H1 (cell line): ENCODE measurements around the gene PCDH9. TPM values are rescaled to one million over a fixed set of nuclear protein-coding genes. Genes with fewer than 3 reads are reported as not detected.

Experiments used
- CTCF ChIA-PET: fragments of 300-600 bp; sonication (Branson Sonifier 250); formaldehyde crosslinking; loops from one replicate; lab custom pipeline; 2021; ENCODE audit not compliant: partially characterized antibody; lab: Charles Lee
- POLR2A ChIA-PET: fragments of 300-600 bp; sonication (Branson Sonifier 250); formaldehyde crosslinking; loops from one replicate; lab custom pipeline; 2021; ENCODE audit warnings: inconsistent platforms; ENCODE audit not compliant: partially characterized antibody; lab: Charles Lee
- DNase-seq, 2 experiments: peaks; one replicate each; pipeline versions ENCODE4 v3.0.0 to v3.0.0-alpha.2; 2010 to 2022; ENCODE audit warnings: low spot score in 2 of 2, low read depth in 1 of 2, mixed read lengths in 1 of 2
- FAIRE-seq: peaks from 2 replicates; lab custom pipeline; 2011; peaks lifted over from hg19 to GRCh38; lab: Jason Lieb, UNC
- H2AFZ ChIP-seq: 2 replicates; pipeline ENCODE4 v1.8.1; 2012; ENCODE audit warnings: low read length, inconsistent platforms
- H2AK5ac ChIP-seq: 2 replicates; pipeline ENCODE4 v1.6.1; 2013; ENCODE audit warnings: low read depth, low read length
- H2BK120ac ChIP-seq: replicated peaks from 2 replicates; pipeline ENCODE3; 2013; ENCODE audit warnings: low read depth, low read length, inconsistent platforms
- H2BK12ac ChIP-seq: 2 replicates; pipeline ENCODE4 v1.6.1; 2013; ENCODE audit warnings: low read depth, low read length
- H2BK15ac ChIP-seq: 2 replicates; pipeline ENCODE4 v1.6.1; 2013; ENCODE audit warnings: low read length
- H2BK20ac ChIP-seq: 2 replicates; pipeline ENCODE4 v1.6.1; 2013; ENCODE audit warnings: low read length
- H2BK5ac ChIP-seq: 2 replicates; pipeline ENCODE4 v1.6.1; 2013; ENCODE audit warnings: low read depth, low read length
- H3K14ac ChIP-seq: 2 replicates; pipeline ENCODE4 v1.6.1; 2013; ENCODE audit warnings: inconsistent platforms; ENCODE audit not compliant: insufficient read length
- H3K18ac ChIP-seq: 2 replicates; pipeline ENCODE4 v1.6.1; 2013; ENCODE audit warnings: low read length; ENCODE audit errors: extremely low read depth
- H3K23ac ChIP-seq: 2 replicates; pipeline ENCODE4 v1.6.1; 2013; ENCODE audit warnings: inconsistent platforms; ENCODE audit not compliant: insufficient read length
- H3K23me2 ChIP-seq: 2 replicates; pipeline ENCODE4 v1.6.1; 2013; ENCODE audit warnings: low read depth, low read length
- H3K27ac ChIP-seq: 2 replicates; pipeline ENCODE4 v1.6.1; 2011; ENCODE audit warnings: low read depth, low read length, inconsistent platforms
- H3K27me3 ChIP-seq, 4 experiments: replicated peaks in 1 of 4; 1 replicate in 1 of 4; 2 replicates in 3 of 4; pipeline versions ENCODE4 v1.6.1 to v1.8.1; 2011 to 2013; ENCODE audit warnings: low read length in 3 of 4, mild to moderate bottlenecking in 3 of 4, inconsistent platforms in 2 of 4, mixed read lengths in 2 of 4, moderate library complexity in 1 of 4; ENCODE audit not compliant: control insufficient read depth in 3 of 4, insufficient read depth in 3 of 4; ENCODE audit errors: extremely low read depth in 1 of 4
- H3K36me3 ChIP-seq, 4 experiments: 2 replicates each; pipeline versions ENCODE4 v1.6.1 to v1.8.1; 2011 to 2013; ENCODE audit warnings: mild to moderate bottlenecking in 4 of 4, low read length in 3 of 4, moderate library complexity in 2 of 4, control low read depth in 1 of 4, inconsistent platforms in 1 of 4; ENCODE audit not compliant: insufficient read depth in 4 of 4, control insufficient read depth in 2 of 4
- H3K4ac ChIP-seq: replicated peaks from 2 replicates; pipeline ENCODE3; 2013; ENCODE audit warnings: low read length, low read depth, mixed read lengths, inconsistent platforms; ENCODE audit not compliant: insufficient read length
- H3K4me1 ChIP-seq, 4 experiments: replicated peaks in 1 of 4; 1 replicate in 1 of 4; 2 replicates in 3 of 4; pipeline versions ENCODE4 v1.6.1 to v1.8.1; 2011 to 2013; ENCODE audit warnings: low read length in 3 of 4, inconsistent platforms in 2 of 4, mixed read lengths in 1 of 4; ENCODE audit not compliant: insufficient read depth in 4 of 4, control insufficient read depth in 3 of 4
- H3K4me2 ChIP-seq, 2 experiments: 2 replicates each; pipeline versions ENCODE4 v1.6.1 to v1.8.1; 2011 to 2013; ENCODE audit warnings: low read depth in 2 of 2, low read length in 2 of 2, control low read depth in 1 of 2, inconsistent platforms in 1 of 2, mild to moderate bottlenecking in 1 of 2; ENCODE audit not compliant: insufficient read depth in 1 of 2
- H3K4me3 ChIP-seq, 4 experiments: fragments of 200-600, 300-600 bp in 1 of 4; sonication (generic), shearing (Covaris generic), sonication (Bioruptor Twin) in 1 of 4; 2 replicates each; pipeline versions ENCODE4 v1.5.1 to v1.8.1; 2011 to 2016; ENCODE audit warnings: low read length in 4 of 4, low read depth in 3 of 4, control low read depth in 2 of 4, inconsistent platforms in 2 of 4, mild to moderate bottlenecking in 2 of 4, mixed read lengths in 1 of 4, moderate library complexity in 1 of 4; ENCODE audit not compliant: insufficient read depth in 2 of 4; ENCODE audit errors: extremely low read depth in 1 of 4
- H3K56ac ChIP-seq: replicated peaks from 2 replicates; pipeline ENCODE3; 2013; ENCODE audit warnings: low read depth, mild to moderate bottlenecking, mixed read lengths, low read length, inconsistent platforms; ENCODE audit not compliant: insufficient read length
- H3K79me1 ChIP-seq: 2 replicates; pipeline ENCODE4 v1.6.1; 2013; ENCODE audit warnings: low read depth, low read length, control low read depth
- H3K79me2 ChIP-seq, 2 experiments: 2 replicates each; pipeline versions ENCODE4 v1.6.1 to v1.8.1; 2012 to 2013; ENCODE audit warnings: low read length in 2 of 2, mild to moderate bottlenecking in 2 of 2, inconsistent platforms in 1 of 2; ENCODE audit not compliant: insufficient read depth in 2 of 2, control insufficient read depth in 1 of 2
- H3K9ac ChIP-seq, 4 experiments: replicated peaks in 1 of 4; 1 replicate in 1 of 4; 2 replicates in 3 of 4; pipeline versions ENCODE4 v1.6.1 to v1.8.1; 2011 to 2013; ENCODE audit warnings: low read depth in 3 of 4, low read length in 3 of 4, control low read depth in 2 of 4, mild to moderate bottlenecking in 2 of 4, moderate library complexity in 2 of 4, inconsistent platforms in 1 of 4; ENCODE audit errors: extremely low read depth in 1 of 4
- H3K9me3 ChIP-seq, 2 experiments: 2 replicates each; pipeline versions ENCODE4 v1.6.1 to v1.8.1; 2012 to 2013; ENCODE audit warnings: mild to moderate bottlenecking in 2 of 2, moderate library complexity in 2 of 2, control low read depth in 1 of 2, inconsistent platforms in 1 of 2, low read depth in 1 of 2, low read length in 1 of 2, mixed read lengths in 1 of 2; ENCODE audit not compliant: insufficient read depth in 2 of 2
- H4K20me1 ChIP-seq, 2 experiments: replicated peaks in 1 of 2; 2 replicates each; pipeline versions ENCODE3 to v1.8.1; 2011 to 2013; ENCODE audit warnings: inconsistent platforms in 2 of 2, low read length in 2 of 2, mild to moderate bottlenecking in 1 of 2; ENCODE audit not compliant: insufficient read depth in 2 of 2, control insufficient read depth in 1 of 2
- H4K5ac ChIP-seq: 2 replicates; pipeline ENCODE4 v1.6.1; 2013; ENCODE audit warnings: low read length, low read depth, mixed read lengths, inconsistent platforms; ENCODE audit not compliant: insufficient read length
- H4K8ac ChIP-seq: 2 replicates; pipeline ENCODE4 v1.8.0; 2013; ENCODE audit warnings: mild to moderate bottlenecking, moderate library complexity, low read length, inconsistent platforms; ENCODE audit not compliant: insufficient read depth; ENCODE audit errors: extremely low read depth
- H4K91ac ChIP-seq: replicated peaks from 2 replicates; pipeline ENCODE3; 2013; ENCODE audit warnings: low read length, mixed read lengths, inconsistent platforms; ENCODE audit not compliant: insufficient read length
- BACH1 ChIP-seq: IDR thresholded peaks from 2 replicates; pipeline ENCODE4 v1.6.1; 2012; ENCODE audit warnings: low read length, improper control_type of control experiment
- HDAC6 ChIP-seq: IDR thresholded peaks from one replicate; pipeline ENCODE4 v1.7.1; 2012; ENCODE audit warnings: low read depth, mild to moderate bottlenecking, inconsistent platforms, low read length, moderate library complexity
- JUN ChIP-seq: IDR thresholded peaks from 2 replicates; pipeline ENCODE4 v1.6.1; 2011; ENCODE audit warnings: low read depth, mild to moderate bottlenecking, improper control_type of control experiment, low read length
- NRF1 ChIP-seq: IDR thresholded peaks from 2 replicates; pipeline ENCODE4 v1.6.1; 2011; ENCODE audit warnings: mild to moderate bottlenecking, low read depth, low read length, improper control_type of control experiment
- RAD21 ChIP-seq, 2 experiments: IDR thresholded peaks in 1 of 2; conservative IDR thresholded peaks in 1 of 2; 2 replicates each; pipeline ENCODE4 v1.6.1; 2011; ENCODE audit warnings: low read depth in 2 of 2, low read length in 2 of 2, improper control_type of control experiment in 1 of 2, inconsistent platforms in 1 of 2, mild to moderate bottlenecking in 1 of 2, moderate library complexity in 1 of 2
- SIRT6 ChIP-seq: IDR thresholded peaks from one replicate; pipeline ENCODE4 v1.7.1; 2012; ENCODE audit warnings: low read length, inconsistent platforms
- TCF12 ChIP-seq: IDR thresholded peaks from 2 replicates; pipeline ENCODE4 v1.6.1; 2011; ENCODE audit warnings: low read depth, mild to moderate bottlenecking, low read length
- WGBS, 2 experiments: shearing (Covaris generic) in 1 of 2; methylation state at CpG; one replicate each; pipeline versions ENCODE4 v1.1.6 to v1.1.7; 2013 to 2015; ENCODE audit warnings: low lambda C conversion rate in 2 of 2, mixed read lengths in 2 of 2, inconsistent platforms in 1 of 2, low coverage in 1 of 2, missing lambda C conversion rate in 1 of 2; ENCODE audit not compliant: insufficient replicate concordance in 2 of 2, insufficient coverage in 1 of 2, insufficient read length in 1 of 2; ENCODE audit errors: extremely low coverage in 1 of 2, missing lambda C conversion rate in 1 of 2; 5-methylcytosine and 5-hydroxymethylcytosine counted together
- polyA plus RNA-seq, 7 experiments: library from polyadenylated mRNA; depleted of rRNA in 3 of 7; stranded (reverse) in 5 of 7; unstranded in 2 of 7; fragments of >200 nt in 5 of 7; fragments of 200-250 nt in 2 of 7; gene quantifications; 1 replicate in 5 of 7; 2 replicates in 1 of 7; 4 replicates in 1 of 7; pipeline versions ENCODE4 v1.2.1 to v1.2.3, GENCODE V29; 2011 to 2013; ENCODE audit warnings: missing spikeins in 2 of 7, mixed read lengths in 2 of 7
- total RNA-seq: library from RNA; stranded (reverse); fragmentation: NEBNext Ultra II Directional; extraction: Animal tissue kit (Norgen Biotek cat#: 25700); gene quantifications from 2 replicates; pipeline ENCODE4 v1.2.1, GENCODE V29; 2021

PCDH9 gene
- total and polyA plus RNA-seq, 2 of the 8 experiments (the other 6 are each of a cell fraction or from before 2014, with no cell fraction given), result 0.12 to 0.60 TPM

GRCh38 chr13:66673401-66673800 is 556.7 kb downstream of the PCDH9 start:
- Histone ChIP-seq H3K14ac (no peak overlapping the region), H4K91ac (no peak overlapping the region), H4K5ac (no peak overlapping the region), H3K79me2 (no peaks in the 10 kb centered on the region), H2BK5ac (no peak overlapping the region), H2BK15ac (no peak overlapping the region), H2BK12ac (no peak overlapping the region), H3K79me1 (no peaks in the 10 kb centered on the region), H3K27ac (no peak overlapping the region), H4K8ac (no peak overlapping the region), H2BK120ac (no peak overlapping the region), H3K9ac (no peak overlapping the region), H2BK20ac (no peak overlapping the region), H3K4me2 (no peak overlapping the region), H3K23me2 (no peaks in the 10 kb centered on the region), H2AK5ac (no peak overlapping the region), H3K27me3 (no peaks in the 10 kb centered on the region), H3K4me1 (no peaks in the 10 kb centered on the region), H3K4me3 (no peak overlapping the region), H2AFZ (no peak overlapping the region), H3K18ac (no peak overlapping the region), H3K56ac (no peak overlapping the region), H4K20me1 (no peaks in the 10 kb centered on the region), H3K9me3 (no peaks in the 10 kb centered on the region), H3K36me3 (no peaks in the 10 kb centered on the region), H3K4ac (no peak overlapping the region), H3K23ac (no peak overlapping the region)
- ChIA-PET CTCF (no interaction called here), POLR2A (no interaction called here)
- 89% methylated on average over 1 of the region's 1 CpG; no CpG with 5 or more reads in 1 of the 2 experiments for WGBS, 2 experiments
- TF ChIP-seq BACH1 (no peak), NRF1 (no peak), HDAC6 (no peak), SIRT6 (no peak), TCF12 (no peak), RAD21 (IDR thresholded peaks at IDR 0.05 in 1 of 2, conservative IDR thresholded peaks at IDR 0.05 in 1 of 2; ENCODE audit: low read depth in 2 of 2, low read length in 2 of 2) (no peak), JUN (no peak)
- DNase-seq (no peak), FAIRE-seq (no peak)
